Smooth muscle cell of trachea (primary cell): ENCODE data around the gene SLC6A12. TPM values are rescaled to one million over a fixed set of nuclear protein-coding genes. Genes with fewer than 3 reads are reported as not detected.

ENCODE experiments used
- total RNA-seq: library from RNA; depleted of rRNA; stranded (reverse); fragments of >200 nt; gene quantifications from 2 replicates; pipeline ENCODE4 v1.2.1, GENCODE V29; 2014

The SLC6A12 gene
- 0.83 TPM in 1 of 2 replicates, not detected in the other for total RNA-seq

DNA sequence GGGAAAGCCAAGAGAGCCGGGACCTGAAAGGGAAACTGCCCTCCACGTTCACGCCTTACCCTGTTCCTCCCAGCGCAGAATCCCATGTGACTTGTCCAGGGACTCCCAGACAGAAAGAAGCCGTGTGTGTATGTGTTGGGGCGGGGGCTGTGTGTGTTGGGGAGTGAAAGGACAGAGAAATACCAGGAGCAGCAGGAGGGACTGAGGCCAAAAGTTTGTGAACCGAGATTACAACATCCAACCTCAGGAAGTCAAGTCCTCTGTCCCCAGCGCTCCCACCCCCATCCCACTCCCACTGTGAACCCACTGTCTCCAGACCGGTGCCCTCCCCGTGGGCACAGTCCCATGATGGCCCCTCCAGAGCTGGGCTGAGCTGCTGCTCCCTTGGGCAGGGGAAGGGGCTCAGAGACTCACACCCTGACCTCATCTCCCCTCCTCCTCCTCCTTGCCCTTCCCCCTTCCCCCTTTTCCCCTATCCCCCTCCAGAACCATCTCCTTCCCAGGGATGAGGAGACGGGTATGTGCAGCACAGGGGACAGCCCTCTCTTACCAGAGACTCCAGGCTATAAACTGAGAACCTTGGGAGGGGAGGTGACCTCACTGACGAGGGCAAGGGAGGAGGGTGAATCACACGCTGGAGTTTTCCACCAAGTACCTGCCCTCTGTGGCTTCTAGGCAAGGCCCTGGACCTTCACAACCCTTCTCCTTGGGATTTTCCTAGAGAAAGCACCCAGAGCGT is at the start of gene SLC6A12:
SLC6A12 (minus strand) TSS at position 155 of the 739 bp plus-strand sequence. CDS start 4,171 bp downstream, outside the sequence.

GRCh38 chr12:262817-263216 is 48.9 kb upstream of the SLC6A12 start, which contains the start of gene SLC6A13:
TSS of gene SLC6A13 (minus strand) at chr12:262836. CDS start at chr12:260052, 2,784 bp downstream.

Other genes starting within 250 kb of the SLC6A12 start
- under 0.01 and 1.3 TPM in 2 replicates for gene IQSEC3, start 147.4 kb downstream of the SLC6A12 start, total RNA-seq
- gene SLC6A13, start 48.7 kb upstream of the SLC6A12 start, total RNA-seq = 0.17 TPM in 1 of 2 replicates, not detected in the other
- gene KDM5A, start 175.2 kb upstream of the SLC6A12 start, total RNA-seq = 63.8 and 71.4 TPM in 2 replicates
- 4.3 and 12.5 TPM in 2 replicates for gene CCDC77, start 187.5 kb upstream of the SLC6A12 start, total RNA-seq
- under 0.01 TPM in 1 of 2 replicates, not detected in the other for gene B4GALNT3, start 245.8 kb upstream of the SLC6A12 start, total RNA-seq